Activated CD4-positive, alpha-beta memory T cell treated with anti-CD3 and anti-CD28 coated beads, Interleukin-2, amount 10 ng/mL, durations not matched to agents 7 days and 5 days (primary cell): ENCODE measurements around the gene ADIRF. TPM values are rescaled to one million over a fixed set of nuclear protein-coding genes. Genes with fewer than 3 reads are reported as not detected.

Source experiments
- CTCF ChIA-PET: fragments of 350-600 bp; sonication (Branson Sonifier 250); formaldehyde crosslinking; loops from one replicate; lab custom pipeline; 2021; ENCODE audit warnings: antibody characterized with exemption, inconsistent platforms; lab: Charles Lee
- POLR2A ChIA-PET: fragments of 350-600 bp; sonication (Branson Sonifier 250); formaldehyde crosslinking; loops from one replicate; lab custom pipeline; 2021; ENCODE audit warnings: antibody characterized with exemption; lab: Charles Lee
- DNase-seq: peaks from one replicate; pipeline ENCODE4 v3.0.0-alpha.2; 2020
- H3K27ac Mint-ChIP-seq: one replicate; pipeline ENCODE4 v1.8.0; 2021; ENCODE audit warnings: mild to moderate bottlenecking, mixed read lengths
- H3K27me3 Mint-ChIP-seq: one replicate; pipeline ENCODE4 v1.8.0; 2021; ENCODE audit warnings: mixed read lengths
- H3K36me3 Mint-ChIP-seq: one replicate; pipeline ENCODE4 v1.8.0; 2021; ENCODE audit warnings: low read depth, mixed read lengths
- H3K4me1 Mint-ChIP-seq: one replicate; pipeline ENCODE4 v1.8.0; 2021; ENCODE audit warnings: mixed read lengths
- H3K4me3 Mint-ChIP-seq: one replicate; pipeline ENCODE4 v1.8.0; 2021; ENCODE audit warnings: mild to moderate bottlenecking, mixed read lengths
- H3K9me3 Mint-ChIP-seq: one replicate; pipeline ENCODE4 v1.8.0; 2021; ENCODE audit warnings: mixed read lengths
- total RNA-seq, 2 experiments: library from RNA; stranded (reverse); gene quantifications; one replicate each; pipeline ENCODE4 v1.2.3, GENCODE V29; 2021

The ADIRF gene
- total RNA-seq, 2 experiments from 2014 or later, result not detected

DNA sequence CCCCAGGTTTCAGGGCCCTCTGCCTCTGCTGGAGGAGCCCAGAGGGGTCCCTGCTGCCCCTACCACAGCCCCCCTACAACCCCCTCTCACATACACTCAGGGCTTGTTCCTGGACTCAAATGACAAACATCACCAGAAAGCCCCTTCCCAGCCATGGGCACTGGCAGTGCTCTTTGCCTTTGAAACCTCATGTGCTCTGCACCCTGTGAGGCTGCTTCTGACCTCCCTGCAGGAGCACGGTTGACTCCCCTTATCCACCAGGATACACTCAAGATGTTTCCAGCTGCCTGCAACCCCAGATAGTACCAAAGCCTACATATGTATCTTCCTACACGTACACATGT lies 3.5 kb upstream of the ADIRF start:
- DNase-seq, result peak; percentile 7
- Mint-ChIP-seq H3K27ac (no peak overlapping the region), H3K9me3 (no peaks in the 10 kb centered on the region), H3K4me3 (no peak overlapping the region), H3K27me3 (peaks cover 11% of the 10 kb centered on the region), H3K4me1 (peaks cover 28% of the 10 kb centered on the region), H3K36me3 (no peaks in the 10 kb centered on the region)
- POLR2A ChIA-PET, result interaction anchor here (1.0 kb wide), 1 partner anchor 131 kb away, joined by 3 read pairs; the partner anchor contains the start of gene SHLD2
- CTCF ChIA-PET, result no interaction called here

DNA sequence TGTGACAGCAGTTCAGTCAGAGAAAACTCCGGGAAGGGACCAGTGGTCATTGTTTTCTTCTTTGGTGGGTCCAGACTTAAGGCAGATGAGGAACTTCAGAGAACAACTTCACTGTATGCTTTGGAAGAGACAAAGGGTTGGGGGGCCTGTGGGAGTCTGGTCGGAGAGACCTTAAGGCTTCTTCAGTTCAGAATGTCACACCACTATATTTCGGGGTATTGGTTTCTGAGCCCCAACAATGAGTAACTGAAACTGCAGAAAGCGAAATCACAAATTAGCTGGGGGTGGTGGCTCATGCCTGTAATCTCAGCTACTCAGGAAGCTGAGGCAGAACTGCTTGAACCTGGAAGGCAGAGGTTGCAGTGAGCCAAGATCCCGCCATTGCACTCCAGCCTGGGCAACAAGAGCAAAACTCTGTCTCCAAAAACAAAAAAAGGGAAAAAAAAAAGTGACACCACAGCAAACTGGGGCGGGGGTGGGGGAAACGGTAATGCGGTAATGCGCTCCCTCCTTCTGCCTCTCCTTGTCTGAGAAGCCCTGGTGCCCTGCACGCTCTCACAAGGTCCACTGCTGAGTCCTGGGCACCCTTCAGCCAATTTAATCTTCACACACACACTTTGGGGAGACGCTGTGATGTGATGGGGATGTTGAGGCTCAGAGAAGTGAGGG lies 2.2 kb upstream of the ADIRF start:
- H3K4me1 Mint-ChIP-seq, result peaks cover 33% of the 10 kb centered on the region
- H3K4me3 Mint-ChIP-seq, result peak overlapping the region; percentile 41
- ChIA-PET CTCF (interaction anchor here (0.6 to 1.6 kb wide), 12 partner anchors 8 to 273 kb away, joined by 3 to 9 read pairs (median 4); partner anchors contain the start of genes BMPR1A and SNCG), POLR2A (interaction anchor here (1.0 to 1.7 kb wide), 6 partner anchors 9 to 129 kb away, joined by 3 to 8 read pairs (median 4); partner anchors contain the start of gene SHLD2)
- no peaks in the 10 kb centered on the region for H3K36me3 Mint-ChIP-seq
- DNase-seq, result peak; percentile 24
- no peak overlapping the region for H3K27ac Mint-ChIP-seq
- H3K27me3 Mint-ChIP-seq, result peaks cover 11% of the 10 kb centered on the region
- no peaks in the 10 kb centered on the region for H3K9me3 Mint-ChIP-seq

DNA sequence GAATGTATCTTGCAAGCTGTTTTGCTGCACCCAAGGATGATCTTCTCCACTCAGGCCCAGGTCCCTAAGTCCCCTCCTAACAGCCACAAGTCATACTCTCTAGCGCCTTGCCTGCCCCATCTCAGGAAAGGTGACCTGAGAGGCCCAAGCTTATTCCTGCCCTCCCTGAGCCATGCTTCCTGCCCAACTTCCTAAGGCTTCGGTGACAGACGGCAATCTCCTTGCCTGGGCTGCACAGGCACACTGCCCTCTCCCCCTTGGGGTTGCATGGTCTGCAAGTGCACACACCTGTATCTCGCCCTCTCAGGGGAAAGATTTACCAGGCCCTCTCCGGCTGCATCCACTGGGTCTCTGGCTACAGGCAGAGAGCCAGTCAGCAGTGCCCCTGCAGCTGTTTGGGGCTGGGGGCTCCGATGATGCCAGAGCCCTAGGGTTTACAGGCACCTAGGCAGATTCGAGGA lies 771 bp upstream of the ADIRF start:
- POLR2A ChIA-PET, result interaction anchor here (1.0 to 1.3 kb wide), 4 partner anchors 9 to 128 kb away, joined by 3 to 8 read pairs (median 3); partner anchors contain the start of gene SHLD2
- H3K27ac Mint-ChIP-seq, result no peak overlapping the region

DNA sequence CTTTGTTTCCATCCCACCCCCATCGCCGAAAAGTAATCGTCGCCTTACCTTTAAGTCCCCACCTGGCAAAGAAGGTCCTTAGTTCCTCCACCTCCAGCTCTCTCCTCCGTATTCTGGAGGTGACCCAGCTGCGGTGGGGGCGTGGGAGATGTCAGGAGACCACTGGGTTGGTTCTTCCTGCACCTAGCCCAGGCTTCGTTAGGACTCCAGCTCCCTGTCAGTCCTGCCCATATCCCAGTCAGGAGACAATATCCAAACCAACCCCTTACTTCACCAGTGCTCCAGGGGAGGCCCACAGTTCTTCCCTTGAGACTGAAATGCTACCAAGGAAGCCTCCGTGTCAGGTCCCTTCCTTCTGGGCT lies 693 bp downstream of the ADIRF start:
- no peaks in the 10 kb centered on the region for H3K9me3 Mint-ChIP-seq
- no peaks in the 10 kb centered on the region for H3K36me3 Mint-ChIP-seq
- H3K4me1 Mint-ChIP-seq, result peaks cover 44% of the 10 kb centered on the region
- ChIA-PET POLR2A (interaction anchor here (1.2 to 1.5 kb wide), 3 partner anchors 9 to 126 kb away, joined by 3 to 7 read pairs (median 4); partner anchors contain the start of genes GLUD1 and SHLD2), CTCF (interaction anchor here (2.6 kb wide), 1 partner anchor 8 kb away, joined by 12 read pairs; no protein-coding TSS in a partner anchor)
- peaks cover 30% of the 10 kb centered on the region for H3K27me3 Mint-ChIP-seq
- no peak overlapping the region for H3K4me3 Mint-ChIP-seq
- DNase-seq, result no peak
- H3K27ac Mint-ChIP-seq, result no peak overlapping the region

More for the DNA sequence above, 771 bp upstream of the ADIRF start:
- H3K4me1 Mint-ChIP-seq, result peaks cover 40% of the 10 kb centered on the region
- DNase-seq, result no peak
- no peaks in the 10 kb centered on the region for H3K9me3 Mint-ChIP-seq
- CTCF ChIA-PET, result interaction anchor here (0.7 to 1.6 kb wide), 5 partner anchors 22 to 274 kb away, joined by 3 to 4 read pairs (median 3); no protein-coding TSS in a partner anchor
- H3K27me3 Mint-ChIP-seq, result peaks cover 19% of the 10 kb centered on the region
- no peaks in the 10 kb centered on the region for H3K36me3 Mint-ChIP-seq
- H3K4me3 Mint-ChIP-seq, result no peak overlapping the region

DNA sequence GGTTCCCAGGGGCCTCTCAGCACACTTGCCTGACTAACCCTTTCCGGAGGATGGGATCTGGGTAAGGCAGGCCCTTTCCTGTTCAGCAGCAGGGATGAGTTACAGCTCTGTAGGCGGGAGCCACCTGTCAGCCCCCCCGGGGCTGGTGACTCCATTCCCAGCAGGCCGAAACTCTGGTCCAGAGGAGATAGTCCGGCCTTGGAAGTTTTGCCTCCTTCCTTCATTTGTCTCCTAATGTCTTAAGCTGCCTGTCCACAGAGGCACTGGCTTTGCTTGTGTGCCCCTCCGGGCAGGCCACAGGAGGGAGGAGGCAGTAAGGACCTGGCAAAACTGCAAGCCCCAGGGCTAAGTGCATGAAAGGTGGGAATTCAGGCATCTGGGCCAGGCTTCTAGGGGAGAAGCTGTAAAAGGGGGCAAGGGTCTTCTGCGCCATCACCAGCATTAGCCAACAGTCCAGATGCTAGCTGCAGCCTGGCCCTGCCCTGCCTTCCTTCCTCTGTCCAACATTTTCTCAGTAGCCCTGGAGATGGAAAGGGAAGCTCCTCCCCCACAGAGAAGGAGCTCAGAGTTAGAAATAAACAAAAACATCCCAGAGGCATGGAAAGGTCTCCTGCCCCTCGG lies 1.2 kb downstream of the ADIRF start:
- POLR2A ChIA-PET, result interaction anchor here (0.7 to 1.5 kb wide), 3 partner anchors 9 to 125 kb away, joined by 3 to 7 read pairs (median 4); partner anchors contain the start of genes GLUD1 and SHLD2
- Mint-ChIP-seq H3K36me3 (no peaks in the 10 kb centered on the region), H3K4me3 (peak overlapping the region; percentile 24), H3K27me3 (peaks cover 34% of the 10 kb centered on the region), H3K4me1 (peaks cover 44% of the 10 kb centered on the region), H3K27ac (no peak overlapping the region), H3K9me3 (no peaks in the 10 kb centered on the region)
- CTCF ChIA-PET, result interaction anchor here (1.4 to 2.6 kb wide), 2 partner anchors 9 to 30 kb away, joined by 5 to 12 read pairs; no protein-coding TSS in a partner anchor
- no peak for DNase-seq

DNA sequence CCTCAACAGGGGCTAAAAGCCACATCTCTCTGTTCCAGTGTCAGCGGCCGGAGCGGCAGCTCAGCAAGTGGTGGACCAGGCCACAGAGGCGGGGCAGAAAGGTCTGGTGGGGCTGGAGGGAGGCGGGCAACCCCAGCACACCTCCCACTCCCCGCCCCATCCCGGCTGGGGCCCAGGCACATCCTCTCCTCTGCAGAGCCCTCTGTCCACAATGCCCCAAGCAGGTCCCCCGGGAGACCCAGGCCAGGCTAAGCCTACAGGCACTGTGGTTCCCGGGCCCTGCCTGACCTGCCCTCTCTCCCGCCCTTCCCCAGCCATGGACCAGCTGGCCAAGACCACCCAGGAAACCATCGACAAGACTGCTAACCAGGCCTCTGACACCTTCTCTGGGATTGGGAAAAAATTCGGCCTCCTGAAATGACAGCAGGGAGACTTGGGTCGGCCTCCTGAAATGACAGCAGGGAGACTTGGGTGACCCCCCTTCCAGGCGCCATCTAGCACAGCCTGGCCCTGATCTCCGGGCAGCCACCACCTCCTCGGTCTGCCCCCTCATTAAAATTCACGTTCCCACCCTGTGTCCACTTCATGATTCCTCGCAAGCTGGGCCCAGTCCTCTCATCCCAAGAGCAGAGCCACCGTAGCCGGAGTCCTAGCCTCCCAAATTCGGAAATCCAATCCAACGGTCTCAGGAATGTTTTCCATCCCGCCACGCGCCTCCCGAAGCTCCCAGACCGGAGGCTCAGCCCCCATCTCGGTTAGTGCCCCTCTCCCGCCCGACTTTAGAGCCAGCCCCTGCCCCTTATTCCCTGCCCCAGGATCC lies 2.1 kb downstream of the ADIRF start:
- POLR2A ChIA-PET, result interaction anchor here (0.7 to 1.5 kb wide), 9 partner anchors 12 to 534 kb away, joined by 3 to 24 read pairs (median 4); partner anchors contain the start of genes GLUD1, MINPP1, SHLD2 and SNCG
- Mint-ChIP-seq H3K4me3 (peak overlapping the region; percentile 69), H3K9me3 (no peaks in the 10 kb centered on the region), H3K36me3 (no peaks in the 10 kb centered on the region), H3K27me3 (peaks cover 35% of the 10 kb centered on the region), H3K4me1 (peaks cover 44% of the 10 kb centered on the region), H3K27ac (peak overlapping the region; percentile 61)
- no peak for DNase-seq
- CTCF ChIA-PET, result interaction anchor here (1.2 to 2.6 kb wide), 4 partner anchors 10 to 125 kb away, joined by 3 to 12 read pairs (median 4); partner anchors contain the start of gene SHLD2

DNA sequence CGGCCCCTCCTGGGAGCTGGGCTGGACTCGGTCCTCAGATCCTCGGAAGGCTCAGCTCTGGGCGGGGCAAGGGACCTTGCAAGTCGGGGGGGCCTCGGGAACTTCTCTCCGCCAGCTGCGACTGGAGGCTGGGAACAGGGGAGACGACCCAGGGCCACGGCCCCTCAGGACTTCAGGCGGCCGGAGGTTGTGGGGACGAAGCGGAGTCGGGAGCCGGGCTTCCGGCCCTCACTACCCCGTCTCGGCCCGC lies 2.6 kb downstream of the ADIRF start:
- peaks cover 35% of the 10 kb centered on the region for H3K27me3 Mint-ChIP-seq
- no peaks in the 10 kb centered on the region for H3K36me3 Mint-ChIP-seq
- H3K9me3 Mint-ChIP-seq, result no peaks in the 10 kb centered on the region
- ChIA-PET CTCF (interaction anchor here (1.2 to 1.4 kb wide), 3 partner anchors 31 to 125 kb away, joined by 3 to 5 read pairs (median 4); partner anchors contain the start of gene SHLD2), POLR2A (interaction anchor here (0.6 to 1.5 kb wide), 8 partner anchors 12 to 534 kb away, joined by 3 to 24 read pairs (median 4); partner anchors contain the start of genes GLUD1, MINPP1, SHLD2 and SNCG)
- peak overlapping the region; percentile 61 for H3K27ac Mint-ChIP-seq
- peaks cover 40% of the 10 kb centered on the region for H3K4me1 Mint-ChIP-seq
- H3K4me3 Mint-ChIP-seq, result peak overlapping the region; percentile 69
- DNase-seq, result no peak

DNA sequence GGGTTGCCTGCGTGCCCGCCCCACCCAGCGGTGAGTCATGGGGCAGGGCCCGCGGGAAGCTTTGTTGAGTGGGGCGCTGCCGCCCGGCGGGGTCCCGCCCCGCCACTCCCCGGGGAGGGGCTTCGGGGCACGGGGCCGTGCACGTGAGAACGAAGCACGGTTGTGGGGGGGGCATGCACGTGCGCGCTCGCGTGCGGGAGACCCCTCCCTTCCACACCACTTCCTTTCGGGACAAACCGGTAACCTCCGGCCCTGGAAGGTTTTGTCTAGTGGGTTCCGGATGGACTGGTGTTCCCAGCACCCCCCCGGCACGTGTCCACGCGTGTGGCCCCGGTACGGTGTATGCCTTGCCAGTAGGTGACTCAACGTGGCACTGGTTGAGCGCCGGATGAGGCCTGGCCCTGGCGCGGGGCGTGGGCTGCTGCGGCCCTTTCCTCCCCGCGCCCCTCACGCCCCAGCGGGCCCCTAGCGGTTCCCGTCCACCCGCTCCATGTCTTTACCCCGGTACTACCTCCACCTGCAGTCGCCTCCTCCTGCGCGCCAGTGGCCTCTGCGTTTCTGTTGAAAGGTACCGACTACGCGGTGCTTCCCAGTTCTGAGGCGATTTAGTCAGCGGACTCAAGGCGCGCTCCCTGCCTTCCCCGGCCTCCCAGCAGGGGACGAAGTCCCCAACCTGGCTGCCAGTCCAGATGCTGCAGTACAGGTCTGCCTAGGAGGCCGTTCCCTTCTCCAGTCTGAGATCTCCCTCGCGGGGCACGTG lies 3.1 kb downstream of the ADIRF start:
- H3K27me3 Mint-ChIP-seq, result peaks cover 35% of the 10 kb centered on the region
- peak; percentile 88 for DNase-seq
- ChIA-PET CTCF (interaction anchor here (1.2 to 1.4 kb wide), 3 partner anchors 32 to 124 kb away, joined by 3 to 5 read pairs (median 4); partner anchors contain the start of gene SHLD2), POLR2A (interaction anchor here (0.6 to 1.5 kb wide), 7 partner anchors 13 to 533 kb away, joined by 3 to 24 read pairs (median 4); partner anchors contain the start of genes GLUD1, MINPP1, SHLD2 and SNCG)
- no peaks in the 10 kb centered on the region for H3K9me3 Mint-ChIP-seq
- peak overlapping the region; percentile 72 for H3K4me3 Mint-ChIP-seq
- H3K27ac Mint-ChIP-seq, result peak overlapping the region; percentile 52
- H3K4me1 Mint-ChIP-seq, result peaks cover 35% of the 10 kb centered on the region
- H3K36me3 Mint-ChIP-seq, result no peaks in the 10 kb centered on the region

DNA sequence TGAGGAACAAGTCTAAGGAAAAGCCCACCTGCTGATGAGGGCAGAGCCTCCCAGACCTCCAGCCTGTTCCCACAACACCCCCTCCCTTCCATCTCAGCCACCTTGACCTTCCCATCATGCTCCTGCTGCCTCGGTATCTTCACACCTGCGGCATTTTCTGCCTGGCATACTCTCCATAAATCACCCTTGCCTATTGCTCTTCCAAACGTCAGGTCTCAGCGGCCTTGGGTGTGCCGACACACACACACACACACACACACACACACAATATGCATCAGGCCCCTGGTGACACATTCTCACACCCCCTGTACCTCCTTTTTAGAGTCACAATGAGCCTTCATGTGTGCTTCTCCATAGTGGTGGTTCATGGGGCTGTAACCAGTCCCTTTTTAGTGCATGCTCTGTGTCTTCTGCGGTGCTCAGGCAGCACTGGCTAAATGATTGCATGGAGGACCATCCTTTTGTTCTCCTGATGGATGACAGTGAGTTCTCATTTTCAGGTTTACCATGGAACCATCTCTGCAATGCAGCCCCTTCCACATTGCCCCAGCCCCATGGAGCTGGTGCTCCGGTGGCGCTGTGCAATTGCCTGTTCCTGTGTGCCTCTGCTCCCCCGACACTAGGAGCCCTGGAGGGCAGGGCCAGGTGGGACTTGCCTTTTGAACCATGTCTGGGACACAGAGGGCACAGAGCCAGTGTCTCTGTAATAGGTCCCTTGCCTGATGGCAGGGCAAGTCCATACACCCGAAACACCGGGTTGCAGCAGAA lies 4.5 kb downstream of the ADIRF start:
- DNase-seq, result no peak
- Mint-ChIP-seq H3K27me3 (peaks cover 32% of the 10 kb centered on the region), H3K4me3 (peak overlapping the region; percentile 24), H3K4me1 (peaks cover 23% of the 10 kb centered on the region), H3K27ac (no peak overlapping the region), H3K9me3 (no peaks in the 10 kb centered on the region), H3K36me3 (no peaks in the 10 kb centered on the region)
- ChIA-PET POLR2A (no interaction called here), CTCF (no interaction called here)

DNA sequence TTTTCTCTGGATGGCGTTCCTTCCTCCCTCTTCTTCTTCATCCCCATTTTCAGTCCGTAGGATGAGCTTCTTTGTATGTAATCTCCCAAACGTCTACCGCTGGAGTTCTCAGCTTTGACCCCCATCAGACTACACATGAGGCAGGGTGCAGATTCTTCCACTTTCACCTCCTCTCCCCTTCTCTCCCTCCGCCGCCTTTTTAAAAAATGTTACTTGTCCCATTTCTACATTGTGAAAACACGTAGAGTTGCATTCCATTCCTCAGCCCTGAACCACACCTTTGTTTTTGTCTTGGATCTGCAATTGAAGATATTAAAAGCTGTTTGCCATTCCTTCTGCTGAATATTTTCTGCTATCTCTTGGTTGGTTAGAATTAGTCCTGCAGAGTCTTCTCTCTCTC lies 6.2 kb downstream of the ADIRF start:
- H3K4me1 Mint-ChIP-seq, result peaks cover 22% of the 10 kb centered on the region
- ChIA-PET CTCF (interaction anchor here (1.6 kb wide), 1 partner anchor 14 kb away, joined by 4 read pairs; no protein-coding TSS in a partner anchor), POLR2A (no interaction called here)
- H3K27me3 Mint-ChIP-seq, result peaks cover 28% of the 10 kb centered on the region
- H3K36me3 Mint-ChIP-seq, result no peaks in the 10 kb centered on the region
- no peak for DNase-seq
- H3K9me3 Mint-ChIP-seq, result no peaks in the 10 kb centered on the region
- H3K4me3 Mint-ChIP-seq, result no peak overlapping the region
- no peak overlapping the region for H3K27ac Mint-ChIP-seq
